Left renal pelvis (tissue), 4 donors: ENCODE measurements around the gene RDX. TPM values are rescaled to one million over a fixed set of nuclear protein-coding genes. Genes with fewer than 3 reads are reported as not detected.
A peak's percentile ranks its signal among the peaks of the same experiment; 100 is the strongest.

Experiments
- DNase-seq, 4 donors: peaks; one replicate each; pipeline ENCODE4 v3.0.0-alpha.2; 2013; ENCODE audit warnings: low read depth in 4 of 4, low spot score in 3 of 4
- polyA plus RNA-seq, 4 donors: library from polyadenylated mRNA; unstranded; fragments of 120-200 nt; gene quantifications; one replicate each; pipeline ENCODE4 v1.2.1, GENCODE V29; 2013; ENCODE audit not compliant: insufficient read length in 4 of 4

The RDX gene
- 100 to 1,000 TPM; 101 to 196 (median 139) TPM for polyA plus RNA-seq

DNA sequence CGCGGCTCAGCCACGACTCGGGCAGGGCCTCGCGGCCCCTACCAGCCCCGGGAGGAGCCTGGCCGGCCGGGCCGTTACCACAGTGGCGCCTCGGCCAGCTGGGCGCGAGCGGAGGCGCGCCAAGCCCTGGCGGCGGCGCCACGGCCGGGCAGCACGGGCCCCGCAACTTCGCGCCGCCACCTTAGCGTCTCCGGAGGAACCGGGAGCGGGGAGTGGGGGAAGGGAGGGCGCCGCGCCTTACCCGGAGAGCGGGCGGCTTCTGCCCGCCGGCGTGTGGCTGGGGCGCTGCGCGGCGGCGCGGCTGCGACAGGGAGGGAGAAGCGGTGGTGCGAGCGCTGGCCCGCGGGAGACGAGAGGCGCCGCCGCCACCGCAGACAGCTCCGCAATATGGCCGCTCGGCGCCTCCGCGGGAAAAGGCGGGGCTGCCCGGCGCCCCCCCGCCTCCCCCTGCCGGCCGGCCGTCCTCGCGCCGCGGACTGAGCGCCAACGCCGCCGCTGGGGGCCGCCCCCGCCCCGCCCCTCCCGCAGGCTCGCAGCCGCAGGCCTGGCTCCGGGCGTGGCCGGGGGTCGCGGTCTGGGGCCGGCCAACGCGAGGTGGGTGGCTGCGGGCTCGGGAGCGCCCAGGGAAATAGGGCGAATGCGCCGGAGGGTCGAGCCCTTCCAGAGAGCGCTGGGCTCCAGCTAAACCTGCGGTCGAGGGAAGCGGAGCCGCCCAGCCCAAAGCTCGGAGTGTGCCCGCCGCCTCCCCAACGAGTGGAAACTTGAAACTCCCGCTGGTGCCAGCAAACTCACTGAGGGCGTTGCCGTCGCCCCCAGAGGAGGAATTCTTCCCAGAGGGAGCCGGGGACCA is at the start of gene RDX:
Gene RDX, minus strand, starts transcription at position 389 of the 850 bp plus-strand sequence. CDS start 16,922 bp downstream, outside the sequence.
- peak; percentile 60 to 67 (median 64) for DNase-seq

- DNase-seq, result no peak
Measured at GRCh38 chr11:110345743-110346142, 49.3 kb upstream of the RDX start.

GRCh38 chr11:110340436-110340835 is 44.0 kb upstream of the RDX start:
- DNase-seq, result no peak

DNA sequence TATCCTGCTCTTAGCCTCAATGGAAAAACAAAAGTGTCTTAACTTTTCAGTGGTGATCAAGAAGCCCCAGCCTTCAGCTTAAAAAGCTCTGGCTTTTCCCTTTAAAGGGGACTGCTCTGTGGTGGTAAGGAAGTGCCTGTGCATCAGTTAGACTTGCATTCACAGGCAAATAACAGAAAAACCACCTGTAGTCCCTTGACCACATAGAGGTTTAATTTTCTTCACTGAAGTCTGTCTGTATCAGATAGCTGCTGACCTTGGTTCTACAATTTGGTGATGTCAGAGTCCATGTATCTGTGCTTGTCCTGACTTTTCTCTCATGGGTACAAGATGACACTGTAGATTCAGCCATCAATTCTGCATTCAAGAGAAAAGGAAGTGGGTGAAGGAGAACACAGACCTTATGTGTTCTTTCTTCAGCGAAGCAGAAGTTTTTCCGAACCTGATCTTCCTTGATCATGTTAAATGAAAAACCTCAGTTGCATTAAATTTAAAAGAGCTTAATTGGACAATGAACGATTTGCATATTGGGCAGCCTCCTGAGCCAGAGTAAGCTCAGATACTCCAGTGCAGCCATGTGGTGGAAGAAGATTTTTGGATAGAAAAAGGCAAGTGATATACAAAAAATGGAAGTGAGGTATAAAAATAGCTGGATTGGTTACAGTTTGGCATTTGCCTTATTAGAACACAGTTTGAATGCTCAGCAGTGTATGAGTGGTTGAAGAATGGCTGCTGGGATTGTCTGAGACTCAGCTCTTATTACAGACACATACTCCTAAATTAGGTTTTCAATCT is 43.2 kb upstream of the RDX start:
- no peak for DNase-seq

- no peak for DNase-seq
Measured at GRCh38 chr11:110338684-110339083, 42.3 kb upstream of the RDX start.

- no peak for DNase-seq
Measured at GRCh38 chr11:110337570-110338193, 41.3 kb upstream of the RDX start.

- no peak for DNase-seq
Measured at GRCh38 chr11:110336054-110336453, 39.6 kb upstream of the RDX start.

DNA sequence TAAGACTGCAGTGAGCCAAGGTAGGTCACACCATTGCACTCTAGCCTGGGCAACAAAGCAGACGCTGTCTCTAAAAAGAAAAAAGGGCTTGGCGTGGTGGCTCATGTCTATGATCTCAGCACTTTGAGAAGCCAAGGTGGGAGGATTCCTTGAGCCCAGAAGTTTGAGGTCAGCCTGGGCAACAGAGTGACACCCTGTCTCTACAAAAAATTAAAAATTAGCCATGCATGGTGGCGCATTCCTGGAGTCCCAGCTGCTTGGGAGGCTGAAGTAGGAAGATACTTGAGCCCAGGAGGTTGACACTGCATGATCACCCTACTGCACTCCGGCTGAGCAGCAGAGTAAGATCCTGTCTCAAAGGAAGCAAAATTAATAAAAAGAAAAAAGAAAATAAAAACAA is 38.9 kb upstream of the RDX start:
- DNase-seq, result no peak

DNA sequence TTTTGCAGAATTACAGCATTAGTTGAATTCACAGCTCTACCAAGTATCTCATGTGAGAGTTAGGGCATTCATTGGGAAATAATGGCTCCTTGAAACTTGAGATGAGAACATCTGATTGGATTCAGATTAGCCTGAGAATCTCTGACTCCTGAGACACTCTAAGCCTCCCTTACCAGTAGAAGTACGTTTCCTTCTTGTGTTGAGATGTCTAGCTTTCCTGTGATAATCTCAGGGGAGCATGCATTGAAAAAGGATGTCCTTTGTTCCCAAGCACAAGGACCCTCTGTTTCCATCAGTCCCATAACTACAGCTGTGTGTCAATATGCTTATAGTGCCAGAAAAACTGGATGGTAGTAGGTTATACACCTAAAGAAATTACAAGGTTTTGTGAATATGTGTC is 35.2 kb upstream of the RDX start:
- no peak for DNase-seq

DNA sequence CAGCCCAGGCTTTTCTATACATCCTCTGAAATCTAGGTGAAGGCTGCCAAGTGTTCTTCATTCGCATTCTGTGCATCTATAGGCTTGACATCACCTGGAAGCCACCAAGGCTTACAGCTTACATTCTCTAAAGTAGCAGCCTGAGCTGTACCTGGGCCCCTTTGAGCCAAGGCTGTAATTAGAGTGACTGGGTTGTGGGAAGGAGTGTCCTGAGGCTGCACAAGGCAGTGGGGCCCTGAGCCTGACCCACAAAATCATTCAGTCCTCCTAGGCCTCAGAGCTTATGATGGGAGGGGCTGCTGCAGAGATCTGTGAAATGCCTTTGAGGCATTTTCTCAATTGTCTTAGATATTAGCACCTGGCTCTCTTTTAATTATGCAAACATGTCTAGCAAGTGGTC is 33.0 kb upstream of the RDX start:
- no peak for DNase-seq

GRCh38 chr11:110327508-110327907 is 31.1 kb upstream of the RDX start:
- DNase-seq, result no peak

DNA sequence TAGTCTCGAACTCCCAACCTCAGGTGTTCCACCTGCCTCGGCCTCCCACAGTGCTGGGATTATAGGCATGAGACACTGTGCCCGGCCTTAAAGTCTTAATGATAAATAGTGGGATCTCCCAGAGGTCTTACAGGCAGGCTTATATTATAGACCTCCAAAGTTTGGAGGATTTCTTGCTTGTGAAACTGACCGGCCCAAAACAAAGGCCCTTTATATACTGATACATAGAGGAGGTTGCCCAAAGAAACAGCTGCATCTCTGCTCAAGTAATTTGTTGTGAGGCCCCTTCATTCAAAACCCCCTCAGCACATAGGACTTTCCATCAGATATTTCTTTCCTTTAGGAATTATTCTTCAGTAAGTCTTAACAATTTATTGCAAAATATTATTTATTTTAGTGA is 27.4 kb upstream of the RDX start:
- DNase-seq, result no peak

DNA sequence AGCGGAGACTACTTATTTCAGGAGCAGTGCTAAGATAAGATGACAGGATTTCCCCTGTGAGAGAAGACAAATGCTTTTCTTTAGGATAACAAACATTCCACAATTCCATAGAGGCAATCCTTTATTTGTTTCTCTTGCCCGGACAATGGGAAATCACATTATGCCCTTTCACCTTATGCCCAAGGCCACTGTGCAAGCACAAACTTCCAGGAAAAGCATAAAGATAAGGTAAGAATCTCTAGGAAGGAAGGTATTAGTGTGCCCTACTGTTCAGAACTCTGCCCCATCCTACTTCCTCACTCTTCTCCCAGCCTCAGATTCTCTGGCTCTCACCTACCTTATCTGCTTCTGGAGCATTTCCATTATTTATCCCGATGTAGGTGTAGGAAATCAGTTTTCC is 23.1 kb upstream of the RDX start:
- DNase-seq, result no peak

DNA sequence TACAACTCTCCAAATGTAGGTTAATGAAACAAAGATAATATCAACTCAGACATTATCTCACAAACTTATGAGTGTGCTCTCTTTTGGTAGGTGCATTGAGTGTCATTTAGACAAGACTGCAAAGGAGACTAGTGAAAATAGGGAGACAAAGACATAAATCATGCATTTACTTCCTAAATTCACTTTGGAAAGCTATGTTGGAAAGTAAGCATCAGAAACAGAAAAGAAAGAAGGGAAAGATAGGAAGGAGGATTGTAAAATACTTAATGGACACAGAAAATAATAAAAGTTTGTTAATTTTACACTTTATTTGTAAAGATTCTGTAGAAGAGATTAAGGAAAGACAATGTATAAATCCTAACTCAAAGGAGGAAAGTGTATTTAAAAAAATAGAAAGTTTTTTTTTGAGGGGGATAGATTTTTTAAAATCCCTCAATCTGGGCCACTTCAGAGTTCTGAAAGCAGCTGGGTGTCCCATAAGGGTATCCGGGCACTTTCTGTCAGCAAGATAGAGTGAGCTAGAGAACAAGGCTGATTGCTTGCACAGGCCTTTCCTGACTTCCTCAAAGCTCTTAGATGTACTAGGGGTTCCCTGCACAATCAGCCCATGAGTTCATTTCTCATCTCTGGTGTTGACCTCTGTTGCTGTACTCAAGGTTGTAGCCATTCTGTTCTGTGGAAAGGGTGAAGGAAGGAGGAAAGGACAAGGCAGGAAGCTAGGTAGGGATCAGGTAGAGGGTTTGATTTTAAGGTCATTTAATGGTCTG is 22.4 kb upstream of the RDX start:
- DNase-seq, result no peak

GRCh38 chr11:110317516-110317932 is 21.1 kb upstream of the RDX start:
- DNase-seq, result no peak

GRCh38 chr11:110314366-110315095 is 18.1 kb upstream of the RDX start:
- no peak for DNase-seq

GRCh38 chr11:110312670-110313069 is 16.3 kb upstream of the RDX start:
- DNase-seq, result no peak

DNA sequence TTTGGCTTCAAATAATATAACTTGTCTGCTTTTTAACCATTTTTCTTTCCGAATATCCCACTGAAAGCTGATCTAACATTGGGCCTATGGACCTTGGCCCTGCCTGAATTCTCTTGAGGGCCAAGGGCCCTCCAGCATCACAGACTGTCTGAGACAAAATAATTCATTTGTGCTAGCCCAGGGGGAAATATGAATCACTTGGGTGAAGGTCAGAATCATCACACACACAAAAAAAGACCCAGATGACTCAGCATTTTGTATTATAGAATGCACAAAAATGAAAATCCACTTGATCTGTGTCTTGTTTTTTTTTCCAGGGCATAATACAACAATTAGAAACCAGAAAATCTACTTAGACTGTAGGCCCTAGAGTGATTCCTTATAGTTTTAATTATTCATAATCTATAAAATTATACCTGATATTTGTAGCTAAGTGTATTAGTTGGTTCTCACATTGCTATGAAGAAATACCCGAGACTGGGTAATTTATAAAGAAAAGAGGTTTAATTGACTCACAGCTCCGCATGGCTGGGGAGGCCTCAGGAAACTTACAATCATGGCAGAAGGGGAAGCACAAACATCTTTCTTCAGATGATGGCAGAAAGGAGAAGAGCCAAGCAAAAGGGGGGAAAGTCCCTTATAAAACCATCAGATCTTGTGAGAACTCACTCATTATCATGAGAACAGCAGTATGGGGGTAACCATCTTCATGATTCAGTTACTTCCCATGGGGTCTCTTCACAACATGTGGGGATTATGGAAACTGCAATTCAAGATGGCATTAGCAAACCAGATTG is 15.6 kb upstream of the RDX start:
- no peak for DNase-seq

GRCh38 chr11:110308071-110308470 is 11.7 kb upstream of the RDX start:
- no peak for DNase-seq
